HG03097 (cell line): ENCODE data around the gene IL21R.
"Not testable (repeated sequence)": the region's sequence is repeated elsewhere in the genome, so short reads cannot be mapped to it uniquely, and the experiment has no call there.

Experiments used
- ATAC-seq: cut with Tn5 transposase; IDR thresholded peaks from one replicate; pipeline ENCODE4 v1.9.1; 2021; ENCODE audit not compliant: unreplicated experiment, low FRiP score

The IL21R gene

DNA sequence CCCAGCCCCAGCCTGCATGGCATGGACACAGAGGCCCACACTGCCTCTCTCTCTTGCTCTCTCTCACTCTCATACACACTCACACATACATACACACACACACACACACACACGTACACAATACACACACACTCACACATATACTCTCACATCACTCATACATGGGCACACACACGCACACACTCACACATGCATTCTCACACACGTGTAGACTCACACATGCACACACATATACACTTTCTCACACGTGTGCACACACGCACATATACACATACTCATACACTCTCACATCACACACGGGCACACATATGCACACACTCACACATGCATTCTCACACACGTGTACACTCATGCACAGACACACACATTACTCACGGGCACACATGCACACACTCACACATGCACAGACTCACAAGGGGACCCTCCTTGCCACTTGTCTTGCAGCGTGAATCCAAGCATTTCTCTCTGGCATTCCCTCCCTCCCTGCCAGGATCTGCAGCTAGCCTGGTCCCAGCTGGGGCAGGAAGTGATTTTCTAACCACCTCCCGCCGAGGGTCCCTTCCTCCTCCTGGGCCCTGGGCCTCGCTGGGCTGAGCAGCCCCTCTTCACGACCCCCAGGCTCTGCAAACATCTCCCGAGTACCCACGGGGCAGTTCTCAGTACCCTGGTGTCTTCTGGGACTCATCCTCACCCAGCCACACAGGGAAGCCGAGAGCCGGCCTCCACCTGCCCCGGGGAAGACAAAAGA is 37.5 kb downstream of the IL21R start:
- no peak for ATAC-seq

DNA sequence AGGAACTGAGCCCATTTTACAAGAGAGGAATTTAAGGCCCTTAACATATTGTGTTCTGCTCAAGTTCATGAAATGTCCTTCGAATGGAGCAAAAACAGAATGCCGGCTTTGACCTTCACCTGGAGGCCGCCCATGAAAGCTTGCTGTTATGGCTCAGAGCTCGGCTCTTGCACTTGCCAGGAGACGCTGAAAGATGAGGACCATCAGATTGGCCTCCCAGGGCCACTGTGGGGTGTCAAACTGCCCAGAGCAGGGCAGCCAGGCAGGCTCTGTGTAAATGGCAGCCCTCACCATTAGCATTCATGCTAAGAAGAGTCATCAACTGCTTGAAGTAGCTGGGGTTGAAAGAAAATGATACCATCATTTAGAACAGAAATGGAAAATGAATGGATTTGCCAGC is 39.3 kb downstream of the IL21R start:
- no peak for ATAC-seq

DNA sequence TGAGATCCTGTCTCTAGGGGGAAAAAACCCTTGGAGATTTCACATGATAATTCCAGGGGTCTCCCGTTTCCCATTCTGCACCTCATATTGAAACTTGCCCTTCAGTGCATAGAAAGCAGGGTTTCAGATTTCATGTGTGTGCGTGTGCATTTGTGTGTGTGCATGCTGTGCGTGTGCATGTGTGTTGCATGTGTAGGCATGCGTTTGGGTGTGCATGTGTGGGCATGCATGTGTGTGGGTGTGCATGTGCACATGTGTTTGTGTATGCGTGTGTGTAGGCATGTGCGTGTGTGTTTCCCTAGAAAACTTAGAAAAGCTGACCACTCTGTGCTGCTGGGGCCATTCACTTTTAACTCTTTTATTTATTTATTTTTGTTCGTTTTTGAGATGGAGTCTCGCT is 40.0 kb downstream of the IL21R start:
- no peak for ATAC-seq

DNA sequence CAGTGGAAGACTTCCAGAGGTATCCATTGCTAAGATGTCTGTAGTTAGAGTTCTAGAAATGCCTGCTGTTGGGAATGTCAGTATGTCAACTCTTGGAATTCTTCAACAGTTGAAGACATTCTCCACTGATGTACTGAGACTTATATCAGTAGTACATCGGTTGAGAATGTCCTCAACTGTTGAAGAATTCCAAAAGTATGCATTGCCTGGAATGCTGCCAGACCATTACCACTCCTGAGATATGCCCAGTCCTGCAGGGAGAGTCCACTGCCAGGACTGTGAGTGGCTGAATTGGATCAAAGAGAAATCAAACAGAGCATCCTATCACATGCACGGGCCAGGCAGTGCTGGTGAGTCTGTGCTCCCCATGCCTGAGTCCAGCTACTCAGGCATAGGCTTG is 42.0 kb downstream of the IL21R start:
- no peak for ATAC-seq

DNA sequence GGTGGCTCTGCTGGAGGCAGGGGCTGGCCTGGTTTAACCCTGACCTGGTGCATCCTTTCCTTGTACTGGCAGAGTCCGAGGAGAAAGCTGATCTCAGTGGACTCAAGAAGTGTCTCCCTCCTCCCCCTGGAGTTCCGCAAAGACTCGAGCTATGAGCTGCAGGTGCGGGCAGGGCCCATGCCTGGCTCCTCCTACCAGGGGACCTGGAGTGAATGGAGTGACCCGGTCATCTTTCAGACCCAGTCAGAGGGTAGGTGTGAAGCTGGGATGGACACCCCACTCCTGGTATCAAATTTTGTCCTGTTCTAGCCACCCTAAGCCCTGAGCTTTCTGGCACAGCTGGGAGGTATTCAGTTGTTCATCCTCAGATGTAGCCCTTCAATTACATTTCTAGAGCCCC is 42.5 kb downstream of the IL21R start:
- ATAC-seq = no peak

DNA sequence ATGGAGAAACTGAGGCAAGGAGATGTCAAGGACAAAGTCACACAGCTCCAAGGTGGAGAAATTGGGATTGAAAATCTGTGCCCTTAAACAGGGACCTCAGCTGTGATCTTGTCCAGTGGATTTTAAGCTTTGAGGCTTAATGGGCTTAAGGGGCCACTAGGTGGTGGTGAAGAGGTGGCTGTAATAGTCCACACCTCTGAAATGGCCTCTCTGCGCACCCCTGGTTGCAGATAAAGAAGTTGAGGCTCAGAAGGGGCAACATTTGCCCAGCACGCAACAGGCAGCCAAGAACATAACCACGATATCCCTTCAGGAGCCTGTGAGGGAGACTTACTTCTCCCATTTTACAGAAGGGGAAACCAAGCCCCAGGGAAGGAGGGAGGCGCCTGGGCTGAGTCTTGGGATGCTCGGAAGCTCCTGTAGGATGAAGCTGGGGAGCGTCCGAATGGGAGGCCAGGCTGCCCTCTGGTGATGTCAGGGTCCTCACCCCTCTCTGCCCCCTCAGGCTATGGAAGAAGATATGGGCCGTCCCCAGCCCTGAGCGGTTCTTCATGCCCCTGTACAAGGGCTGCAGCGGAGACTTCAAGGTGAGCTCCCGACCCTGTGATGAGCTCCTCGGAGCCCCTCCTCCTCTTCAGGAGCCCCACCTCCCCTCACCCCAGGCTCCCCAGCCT is 43.7 kb downstream of the IL21R start:
- ATAC-seq = no peak

DNA sequence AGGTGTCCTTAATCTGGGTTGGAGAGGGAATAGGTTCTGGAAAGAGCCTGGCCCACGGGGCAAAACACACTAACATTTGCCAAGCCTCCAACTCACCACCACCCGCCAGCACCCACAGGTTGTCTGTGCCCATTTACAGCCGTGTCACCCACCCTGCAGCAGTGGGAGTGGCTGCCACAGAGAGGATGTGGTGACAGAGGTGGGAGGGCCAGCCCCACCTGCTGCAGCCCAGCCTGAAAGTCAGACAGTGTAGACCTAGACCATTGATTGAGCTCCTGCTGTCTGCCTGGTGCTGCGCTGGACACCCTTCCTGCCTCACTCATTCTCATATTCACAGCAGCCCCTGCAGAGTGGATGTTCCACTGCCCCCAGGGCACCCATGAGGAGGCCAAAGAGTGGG is 44.7 kb downstream of the IL21R start:
- no peak for ATAC-seq

DNA sequence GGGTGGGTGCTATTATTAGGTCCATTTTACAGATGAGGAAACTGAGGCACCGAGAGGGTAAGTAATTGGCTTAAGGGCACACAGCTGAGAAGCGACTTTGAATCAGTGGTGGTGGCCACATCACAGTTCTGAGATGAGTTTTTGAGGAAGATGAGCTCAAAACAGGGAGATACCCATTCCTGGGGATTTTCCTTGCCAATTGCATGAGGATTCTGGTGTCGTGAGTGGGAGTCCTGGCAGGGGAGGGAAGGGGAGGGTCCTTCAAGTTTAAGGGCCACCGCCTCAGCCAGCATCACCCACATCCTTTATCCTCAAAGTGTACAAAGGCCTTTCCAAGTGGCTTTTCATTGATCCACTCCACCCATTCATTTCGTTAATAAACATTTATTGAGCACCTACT is 45.3 kb downstream of the IL21R start:
- ATAC-seq = no peak

DNA sequence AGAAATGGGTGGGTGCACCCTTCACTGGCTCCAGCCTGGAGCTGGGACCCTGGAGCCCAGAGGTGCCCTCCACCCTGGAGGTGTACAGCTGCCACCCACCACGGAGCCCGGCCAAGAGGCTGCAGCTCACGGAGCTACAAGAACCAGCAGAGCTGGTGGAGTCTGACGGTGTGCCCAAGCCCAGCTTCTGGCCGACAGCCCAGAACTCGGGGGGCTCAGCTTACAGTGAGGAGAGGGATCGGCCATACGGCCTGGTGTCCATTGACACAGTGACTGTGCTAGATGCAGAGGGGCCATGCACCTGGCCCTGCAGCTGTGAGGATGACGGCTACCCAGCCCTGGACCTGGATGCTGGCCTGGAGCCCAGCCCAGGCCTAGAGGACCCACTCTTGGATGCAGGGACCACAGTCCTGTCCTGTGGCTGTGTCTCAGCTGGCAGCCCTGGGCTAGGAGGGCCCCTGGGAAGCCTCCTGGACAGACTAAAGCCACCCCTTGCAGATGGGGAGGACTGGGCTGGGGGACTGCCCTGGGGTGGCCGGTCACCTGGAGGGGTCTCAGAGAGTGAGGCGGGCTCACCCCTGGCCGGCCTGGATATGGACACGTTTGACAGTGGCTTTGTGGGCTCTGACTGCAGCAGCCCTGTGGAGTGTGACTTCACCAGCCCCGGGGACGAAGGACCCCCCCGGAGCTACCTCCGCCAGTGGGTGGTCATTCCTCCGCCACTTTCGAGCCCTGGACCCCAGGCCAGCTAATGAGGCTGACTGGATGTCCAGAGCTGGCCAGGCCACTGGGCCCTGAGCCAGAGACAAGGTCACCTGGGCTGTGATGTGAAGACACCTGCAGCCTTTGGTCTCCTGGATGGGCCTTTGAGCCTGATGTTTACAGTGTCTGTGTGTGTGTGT is 46.8 kb downstream of the IL21R start:
- ATAC-seq = no peak

DNA sequence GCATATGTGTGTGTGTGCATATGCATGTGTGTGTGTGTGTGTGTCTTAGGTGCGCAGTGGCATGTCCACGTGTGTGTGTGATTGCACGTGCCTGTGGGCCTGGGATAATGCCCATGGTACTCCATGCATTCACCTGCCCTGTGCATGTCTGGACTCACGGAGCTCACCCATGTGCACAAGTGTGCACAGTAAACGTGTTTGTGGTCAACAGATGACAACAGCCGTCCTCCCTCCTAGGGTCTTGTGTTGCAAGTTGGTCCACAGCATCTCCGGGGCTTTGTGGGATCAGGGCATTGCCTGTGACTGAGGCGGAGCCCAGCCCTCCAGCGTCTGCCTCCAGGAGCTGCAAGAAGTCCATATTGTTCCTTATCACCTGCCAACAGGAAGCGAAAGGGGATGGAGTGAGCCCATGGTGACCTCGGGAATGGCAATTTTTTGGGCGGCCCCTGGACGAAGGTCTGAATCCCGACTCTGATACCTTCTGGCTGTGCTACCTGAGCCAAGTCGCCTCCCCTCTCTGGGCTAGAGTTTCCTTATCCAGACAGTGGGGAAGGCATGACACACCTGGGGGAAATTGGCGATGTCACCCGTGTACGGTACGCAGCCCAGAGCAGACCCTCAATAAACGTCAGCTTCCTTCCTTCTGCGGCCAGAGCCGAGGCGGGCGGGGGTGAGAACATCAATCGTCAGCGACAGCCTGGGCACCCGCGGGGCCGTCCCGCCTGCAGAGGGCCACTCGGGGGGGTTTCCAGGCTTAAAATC is 47.6 kb downstream of the IL21R start:
- peak; percentile 36 for ATAC-seq

DNA sequence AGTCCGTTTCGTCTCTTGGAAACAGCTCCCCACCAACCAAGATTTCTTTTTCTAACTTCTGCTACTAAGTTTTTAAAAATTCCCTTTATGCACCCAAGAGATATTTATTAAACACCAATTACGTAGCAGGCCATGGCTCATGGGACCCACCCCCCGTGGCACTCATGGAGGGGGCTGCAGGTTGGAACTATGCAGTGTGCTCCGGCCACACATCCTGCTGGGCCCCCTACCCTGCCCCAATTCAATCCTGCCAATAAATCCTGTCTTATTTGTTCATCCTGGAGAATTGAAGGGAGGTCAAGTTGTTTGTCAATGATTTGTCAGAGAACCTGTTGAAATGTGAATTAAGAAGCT is 48.2 kb downstream of the IL21R start:
- peak; percentile 11 for ATAC-seq

DNA sequence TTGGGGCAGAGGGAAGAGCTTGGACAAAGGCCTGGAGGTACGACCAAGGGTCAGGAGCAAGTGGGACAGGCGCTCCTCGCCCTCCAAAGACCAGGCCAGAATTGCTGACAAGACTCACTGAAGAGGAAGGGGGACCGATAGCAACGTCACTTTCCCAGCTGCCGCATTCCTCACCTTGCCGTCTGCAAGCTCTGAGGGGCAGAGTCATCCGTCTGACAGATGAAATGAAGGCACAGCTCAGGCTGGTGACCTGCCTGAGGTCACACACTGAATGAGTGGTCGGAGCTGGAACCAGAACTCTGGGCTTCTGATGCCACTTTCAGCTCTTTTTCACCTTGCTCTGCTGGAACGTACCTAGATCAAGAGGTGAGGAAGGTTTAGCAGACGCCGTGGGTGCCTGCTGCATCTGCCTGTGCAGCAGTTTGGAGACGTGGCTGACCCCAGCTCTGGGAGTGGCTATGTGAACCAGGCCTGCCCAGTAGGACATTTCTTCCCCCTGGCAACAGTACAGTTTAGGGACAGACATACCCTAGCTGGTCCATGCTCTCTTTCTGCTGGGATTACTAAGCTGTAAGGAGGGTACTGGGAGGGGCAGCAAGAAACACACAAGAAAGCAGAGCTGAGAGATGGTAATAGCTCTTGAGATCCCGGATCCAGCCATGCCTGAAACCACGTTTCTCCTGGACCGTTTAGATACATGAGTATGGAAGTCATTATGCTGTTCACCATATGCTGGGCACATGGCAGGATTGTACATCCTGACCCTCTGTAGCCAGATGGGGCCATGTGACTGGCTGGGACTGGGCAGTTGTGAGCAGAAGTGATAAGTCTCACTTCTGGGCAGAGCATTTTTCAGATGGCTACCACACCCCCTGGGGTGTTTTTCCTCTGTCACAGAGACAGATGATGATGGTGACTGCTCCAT is 50.9 kb downstream of the IL21R start:
- ATAC-seq = no peak

DNA sequence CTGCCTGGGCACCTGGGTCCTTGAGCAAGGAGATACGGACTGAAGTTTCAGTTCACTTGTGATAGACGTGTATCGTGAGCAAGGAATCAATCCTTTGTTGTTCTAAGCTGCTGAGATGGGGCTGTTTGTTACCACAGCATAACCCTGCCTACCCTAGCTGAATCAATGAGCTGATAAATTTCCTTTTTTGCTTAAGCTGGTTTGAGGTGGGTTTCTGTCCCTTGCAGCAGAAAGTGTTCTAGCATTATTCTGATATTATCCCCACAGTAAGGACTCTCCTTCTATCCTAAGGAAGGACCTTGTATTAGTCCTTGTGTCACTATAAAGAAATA is 51.5 kb downstream of the IL21R start:
- no peak for ATAC-seq

DNA sequence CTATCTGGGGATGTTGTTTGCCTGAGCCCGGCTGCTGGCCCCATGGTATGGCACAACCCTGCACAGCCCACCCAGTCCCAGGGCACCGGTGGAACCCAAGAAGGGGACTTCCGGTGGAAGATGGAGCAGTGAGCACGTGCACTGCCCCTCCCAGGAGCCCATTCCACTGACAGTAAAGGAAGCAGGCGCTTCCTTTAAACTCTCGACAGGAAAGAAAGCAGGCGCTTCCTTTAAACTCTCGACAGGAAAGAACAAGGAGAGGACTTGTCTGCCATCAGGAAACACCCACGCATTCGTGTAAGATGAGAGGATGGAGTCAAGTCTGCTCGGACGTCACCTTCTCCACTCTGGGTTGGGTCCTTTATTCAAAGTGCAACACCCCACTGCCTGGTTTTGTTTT is 53.7 kb downstream of the IL21R start:
- ATAC-seq = no peak

DNA sequence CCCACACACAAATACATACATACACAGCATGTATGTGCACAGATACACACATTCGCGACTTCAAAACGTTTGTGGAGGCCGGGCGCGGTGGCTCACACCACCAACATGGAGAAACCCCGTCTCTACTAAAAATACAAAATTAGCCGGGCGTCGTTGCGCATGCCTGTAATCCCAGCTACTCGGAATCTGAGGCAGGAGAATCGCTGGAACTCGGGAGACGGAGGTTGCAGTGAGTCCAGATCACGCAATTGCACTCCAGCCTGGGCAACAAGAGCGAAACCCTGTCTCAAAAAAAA is 55.6 kb downstream of the IL21R start:
- ATAC-seq = not testable (repeated sequence)

DNA sequence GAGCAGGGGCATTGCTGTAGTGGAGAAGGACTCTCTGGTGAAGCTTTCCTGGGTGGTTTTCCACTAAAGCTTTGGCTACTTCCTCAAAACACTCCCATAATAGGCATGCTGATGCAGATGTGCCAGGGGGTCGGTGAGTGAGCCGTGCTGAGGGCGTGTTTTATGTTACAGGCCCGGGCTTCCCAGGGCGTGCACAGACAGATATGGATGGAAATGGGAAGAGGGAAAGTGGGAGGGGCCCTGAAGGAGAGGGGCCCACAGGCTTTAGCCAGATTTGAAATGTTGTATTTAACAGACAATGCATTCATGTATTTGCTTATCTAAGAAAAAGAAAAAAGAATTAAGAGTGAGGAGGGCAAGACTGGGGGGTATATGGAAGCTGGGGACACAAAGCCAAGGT is 56.3 kb downstream of the IL21R start:
- ATAC-seq = no peak

DNA sequence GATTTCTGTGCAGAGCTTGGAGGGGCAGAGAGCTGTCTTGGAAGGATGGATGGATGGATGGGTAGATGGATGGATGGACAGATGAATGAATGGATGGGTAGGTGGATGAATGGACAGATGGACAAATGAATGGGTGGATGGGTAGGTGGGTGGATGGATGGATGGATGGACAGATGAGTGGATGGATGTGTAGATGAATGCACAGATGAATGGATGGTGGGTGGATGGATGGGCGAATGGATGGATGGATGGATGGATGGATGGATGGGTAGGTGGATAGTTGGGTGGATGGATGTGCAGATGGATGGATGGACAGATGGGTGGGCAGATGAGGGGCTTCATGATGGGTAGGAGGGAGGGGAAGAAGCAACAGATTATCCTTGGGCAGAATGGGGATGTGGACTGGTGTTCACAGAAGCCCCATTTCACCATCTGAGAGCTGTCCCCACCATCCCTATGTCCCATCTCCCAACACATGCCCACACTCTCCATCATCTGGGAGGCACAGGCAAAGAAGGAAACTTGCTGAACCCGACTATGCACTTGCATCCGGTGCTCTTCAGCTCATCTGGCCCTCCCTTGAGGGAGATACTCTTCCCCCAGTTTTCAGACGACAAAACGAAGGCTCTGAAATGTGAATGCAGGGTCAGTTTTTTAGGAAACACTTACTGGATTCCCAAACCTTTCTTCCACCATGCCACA is 57.2 kb downstream of the IL21R start:
- ATAC-seq = no peak

DNA sequence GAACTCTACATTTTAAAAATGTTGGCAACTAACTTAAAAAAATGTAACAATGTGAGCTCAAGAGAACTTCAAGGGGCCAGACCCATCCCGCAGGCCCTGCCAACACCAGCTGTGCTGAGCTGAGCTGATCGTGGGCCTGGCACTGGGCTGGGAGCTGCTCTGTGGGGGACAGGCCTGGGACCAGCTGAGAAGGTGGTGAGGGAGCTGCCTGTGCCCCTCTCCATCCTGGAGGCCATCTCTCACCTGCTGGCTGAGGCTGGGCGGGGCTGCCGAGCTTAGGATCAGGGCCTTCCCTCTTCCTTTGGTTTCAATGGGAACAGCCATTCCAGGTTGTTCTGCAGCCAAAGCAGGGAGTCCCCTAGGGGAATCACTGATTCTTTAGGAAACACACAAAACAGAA is 58.2 kb downstream of the IL21R start:
- no peak for ATAC-seq

DNA sequence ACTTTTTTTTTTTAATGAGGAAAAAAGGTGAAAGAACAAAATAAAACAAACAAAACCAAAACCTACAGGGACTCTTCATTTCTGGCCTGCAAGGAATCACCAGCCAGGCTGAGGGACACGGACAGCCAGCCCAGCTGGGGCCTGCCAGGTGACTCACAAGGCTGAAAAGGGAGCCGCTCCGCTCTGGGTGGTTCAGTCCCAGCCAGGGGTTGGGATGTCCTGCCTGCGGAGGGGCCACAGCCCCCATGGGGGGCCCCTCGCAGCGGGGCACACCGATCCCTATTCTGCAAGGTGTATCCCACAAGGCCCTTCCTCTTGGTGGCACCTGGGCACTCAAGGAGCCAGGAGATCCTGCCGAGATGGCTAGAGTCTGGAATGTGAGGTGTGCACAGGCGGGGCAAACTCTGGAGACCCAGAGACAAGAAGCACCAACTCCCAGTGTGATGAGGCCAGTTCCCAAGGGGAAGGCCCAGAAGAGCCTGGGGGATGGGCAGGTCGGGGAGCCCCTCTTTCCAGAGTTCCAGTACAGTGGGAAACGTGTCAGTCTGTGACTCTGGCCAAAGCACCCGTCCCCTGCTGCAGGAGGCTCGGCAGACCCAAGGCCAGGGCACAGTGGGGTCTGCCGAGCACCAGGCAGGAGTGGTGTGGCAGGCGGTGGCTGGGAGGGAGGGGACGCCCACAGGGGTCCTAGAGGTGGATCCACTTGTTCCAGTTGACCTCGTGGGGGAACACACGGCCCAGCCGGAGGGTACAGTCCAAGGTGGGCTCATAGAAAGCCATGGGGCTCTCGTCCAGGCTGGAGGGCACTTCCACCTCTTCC is 58.9 kb downstream of the IL21R start:
- ATAC-seq = no peak
